Transverse colon (tissue), 4 donors: ENCODE data around the gene DPP10.

Source experiments
- EP300 ChIP-seq: sonication (generic); formaldehyde crosslinking; IDR thresholded peaks from one replicate; pipeline ENCODE4 v1.6.1; 2017; ENCODE audit warnings: antibody characterized with exemption, low read depth
- POLR2A ChIP-seq: fragments of 450-650 bp; IDR thresholded peaks from one replicate; pipeline ENCODE4 v1.6.1; 2016; ENCODE audit warnings: antibody characterized with exemption, mild to moderate bottlenecking, moderate library complexity
- POLR2AphosphoS5 ChIP-seq, 3 donors: sonication (generic); formaldehyde crosslinking; IDR thresholded peaks; one replicate each; pipeline ENCODE4 v1.6.1; 2016; ENCODE audit warnings: antibody characterized with exemption in 3 of 3
- TF ChIP-seq, protein P1 (sequence below), 5 experiments: fragments of 200-600 bp in 3 of 5; fragments of 450-650 bp in 2 of 5; sonication (generic) in 3 of 5; IDR thresholded peaks; 1 replicate in 2 of 5; 2 replicates in 3 of 5; pipeline ENCODE4 v1.5.1; 2016 to 2017; ENCODE audit warnings: antibody characterized with exemption in 5 of 5, inconsistent platforms in 3 of 5, mild to moderate bottlenecking in 2 of 5, moderate library complexity in 1 of 5

GRCh38 chr2:114424699-114425098, 17.7 kb upstream of the DPP10 start:
- TF ChIP-seq POLR2A (no peak), EP300 (no peak), POLR2AphosphoS5 (IDR thresholded peaks at IDR 0.05) (no peak)
- TF ChIP-seq, protein P1, sequence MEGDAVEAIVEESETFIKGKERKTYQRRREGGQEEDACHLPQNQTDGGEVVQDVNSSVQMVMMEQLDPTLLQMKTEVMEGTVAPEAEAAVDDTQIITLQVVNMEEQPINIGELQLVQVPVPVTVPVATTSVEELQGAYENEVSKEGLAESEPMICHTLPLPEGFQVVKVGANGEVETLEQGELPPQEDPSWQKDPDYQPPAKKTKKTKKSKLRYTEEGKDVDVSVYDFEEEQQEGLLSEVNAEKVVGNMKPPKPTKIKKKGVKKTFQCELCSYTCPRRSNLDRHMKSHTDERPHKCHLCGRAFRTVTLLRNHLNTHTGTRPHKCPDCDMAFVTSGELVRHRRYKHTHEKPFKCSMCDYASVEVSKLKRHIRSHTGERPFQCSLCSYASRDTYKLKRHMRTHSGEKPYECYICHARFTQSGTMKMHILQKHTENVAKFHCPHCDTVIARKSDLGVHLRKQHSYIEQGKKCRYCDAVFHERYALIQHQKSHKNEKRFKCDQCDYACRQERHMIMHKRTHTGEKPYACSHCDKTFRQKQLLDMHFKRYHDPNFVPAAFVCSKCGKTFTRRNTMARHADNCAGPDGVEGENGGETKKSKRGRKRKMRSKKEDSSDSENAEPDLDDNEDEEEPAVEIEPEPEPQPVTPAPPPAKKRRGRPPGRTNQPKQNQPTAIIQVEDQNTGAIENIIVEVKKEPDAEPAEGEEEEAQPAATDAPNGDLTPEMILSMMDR (IDR thresholded peaks at IDR 0.05) = no peak
